ENCODE data around the gene BCL3.

The BCL3 gene

GRCh38 chr19:44752816-44753625 lies 4.5 kb downstream of the BCL3 start:
- H3K36me3 ChIP-seq (ENCODE audit: control insufficient read depth, insufficient read depth, low read length), result peaks cover 2% of the 10 kb centered on the region
- H3K4me1 ChIP-seq (ENCODE audit: control insufficient read depth, insufficient read depth, low read length, poor library complexity, severe bottlenecking), result peaks cover 23% of the 10 kb centered on the region
- 18 to 34% methylated on average over 6 to 9 of the region's 18 CpGs for WGBS, 2 experiments (ENCODE audit: insufficient coverage in 2 of 2)
- H3K27ac ChIP-seq (ENCODE audit: low read depth, low read length, severe bottlenecking), result peak overlapping the region; percentile 2
- H3K4me3 ChIP-seq (ENCODE audit: extremely low read depth, insufficient read depth, low read length, poor library complexity, severe bottlenecking), result peak overlapping the region; percentile 19
- no peaks in the 10 kb centered on the region for H3K9me3 ChIP-seq (ENCODE audit: control insufficient read depth, low read length)

DNA sequence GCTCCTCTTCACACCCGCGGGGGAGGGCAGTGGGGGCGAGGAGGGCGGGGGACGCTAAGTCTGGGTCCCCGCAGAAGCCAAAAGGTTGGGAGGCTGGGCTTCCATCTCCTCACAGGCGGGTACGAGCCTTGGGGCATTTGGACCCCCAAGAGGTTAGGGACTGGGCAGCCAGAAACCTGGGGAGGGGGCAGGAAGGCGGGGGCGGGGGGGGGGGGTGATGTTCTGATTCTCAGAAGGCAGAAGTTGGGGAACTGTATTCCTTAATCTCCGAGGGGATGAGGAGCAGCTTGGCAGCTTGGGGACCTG lies 5.1 kb downstream of the BCL3 start:
- no peaks in the 10 kb centered on the region for H3K9me3 ChIP-seq (ENCODE audit: control insufficient read depth, low read length)
- 0% methylated on average over 1 to 3 of the region's 11 CpGs for WGBS, 2 experiments (ENCODE audit: insufficient coverage in 2 of 2)
- peaks cover 26% of the 10 kb centered on the region for H3K4me1 ChIP-seq (ENCODE audit: control insufficient read depth, insufficient read depth, low read length, poor library complexity, severe bottlenecking)
- no peak overlapping the region for H3K27ac ChIP-seq (ENCODE audit: low read depth, low read length, severe bottlenecking)
- H3K36me3 ChIP-seq (ENCODE audit: control insufficient read depth, insufficient read depth, low read length), result peaks cover 2% of the 10 kb centered on the region
- peak overlapping the region; percentile 19 for H3K4me3 ChIP-seq (ENCODE audit: extremely low read depth, insufficient read depth, low read length, poor library complexity, severe bottlenecking)

DNA sequence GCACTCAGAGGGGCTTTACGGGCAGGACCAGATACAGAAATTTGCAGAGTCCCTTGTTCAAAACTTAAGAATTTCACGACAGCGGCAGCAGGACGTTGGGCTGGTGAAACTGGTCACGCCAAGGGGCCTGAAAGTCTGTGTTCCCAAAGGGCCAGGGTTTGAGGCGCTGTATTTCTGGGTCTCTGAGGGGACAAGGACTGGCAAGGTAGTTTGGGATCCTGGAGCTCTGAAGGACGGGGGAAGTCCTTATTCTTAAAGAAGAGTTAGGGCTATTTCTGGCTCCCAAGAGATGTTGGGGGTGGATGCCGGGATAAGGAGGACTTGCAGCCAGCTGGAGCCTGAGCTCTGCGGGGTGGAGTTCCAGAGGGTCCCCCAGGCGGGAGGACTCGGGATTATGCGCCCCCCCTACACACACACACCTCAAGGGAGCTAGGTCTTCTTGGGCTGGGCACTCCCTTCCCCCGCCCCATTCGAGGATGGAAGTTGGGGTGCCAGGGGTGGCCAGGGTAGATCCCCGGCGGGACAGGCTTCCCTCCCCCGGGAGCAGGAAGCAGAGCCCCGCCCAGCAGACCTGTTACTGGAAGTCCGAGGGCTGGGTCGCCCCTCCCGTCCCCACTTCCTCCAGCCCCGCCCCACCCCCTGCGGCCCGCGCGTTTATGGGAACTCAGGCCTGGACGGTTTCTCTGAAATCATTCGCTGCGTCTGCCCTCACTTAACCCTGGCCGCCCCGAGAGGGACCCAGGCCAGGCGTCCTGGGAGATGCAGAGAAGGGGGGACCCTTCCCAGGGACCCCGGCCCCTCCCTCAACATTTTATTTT lies 5.6 kb downstream of the BCL3 start:
- Histone ChIP-seq H3K4me3 (ENCODE audit: extremely low read depth, insufficient read depth, low read length, poor library complexity, severe bottlenecking) (peak overlapping the region; percentile 32), H3K36me3 (ENCODE audit: control insufficient read depth, insufficient read depth, low read length) (peaks cover 2% of the 10 kb centered on the region), H3K27ac (ENCODE audit: low read depth, low read length, severe bottlenecking) (peak overlapping the region; percentile 23), H3K9me3 (ENCODE audit: control insufficient read depth, low read length) (no peaks in the 10 kb centered on the region), H3K4me1 (ENCODE audit: control insufficient read depth, insufficient read depth, low read length, poor library complexity, severe bottlenecking) (peaks cover 29% of the 10 kb centered on the region)
- WGBS, 2 experiments (ENCODE audit: insufficient coverage in 2 of 2), result 1 to 7% methylated on average over 17 to 19 of the region's 33 CpGs

- H3K9me3 ChIP-seq (ENCODE audit: control insufficient read depth, low read length), result no peaks in the 10 kb centered on the region
- peaks cover 2% of the 10 kb centered on the region for H3K36me3 ChIP-seq (ENCODE audit: control insufficient read depth, insufficient read depth, low read length)
- H3K4me1 ChIP-seq (ENCODE audit: control insufficient read depth, insufficient read depth, low read length, poor library complexity, severe bottlenecking), result peaks cover 29% of the 10 kb centered on the region
- no peak overlapping the region for H3K27ac ChIP-seq (ENCODE audit: low read depth, low read length, severe bottlenecking)
- peak overlapping the region; percentile 32 for H3K4me3 ChIP-seq (ENCODE audit: extremely low read depth, insufficient read depth, low read length, poor library complexity, severe bottlenecking)
- WGBS, 2 experiments (ENCODE audit: insufficient coverage in 2 of 2), result 30% methylated on average over 9 to 10 of the region's 11 CpGs
Observed at GRCh38 chr19:44754750-44755080, 6.2 kb downstream of the BCL3 start.

DNA sequence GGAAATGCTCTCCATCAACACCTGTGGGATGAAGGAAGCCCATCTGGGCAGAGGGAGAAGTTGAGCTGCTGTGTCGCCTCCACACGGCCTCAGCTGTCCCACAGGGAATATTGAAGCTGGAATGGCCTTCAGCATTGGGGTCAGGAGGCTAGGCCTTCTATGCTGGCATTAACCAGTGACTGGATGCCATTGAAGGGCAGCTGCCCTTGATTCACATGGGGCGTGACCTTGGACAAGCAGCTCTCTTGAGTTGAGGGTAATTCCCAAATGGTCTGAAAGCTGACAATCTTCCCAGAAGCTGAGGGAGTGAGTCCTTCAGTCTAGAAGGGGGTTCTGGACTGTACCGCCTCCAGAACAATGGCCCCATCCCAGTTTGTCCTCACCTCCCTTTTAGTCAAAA lies 6.7 kb downstream of the BCL3 start:
- WGBS, 2 experiments (ENCODE audit: insufficient coverage in 2 of 2), result 84 to 88% methylated on average over 3 to 4 of the region's 4 CpGs
- H3K9me3 ChIP-seq (ENCODE audit: control insufficient read depth, low read length), result no peaks in the 10 kb centered on the region
- no peak overlapping the region for H3K4me3 ChIP-seq (ENCODE audit: extremely low read depth, insufficient read depth, low read length, poor library complexity, severe bottlenecking)
- peaks cover 29% of the 10 kb centered on the region for H3K4me1 ChIP-seq (ENCODE audit: control insufficient read depth, insufficient read depth, low read length, poor library complexity, severe bottlenecking)
- no peak overlapping the region for H3K27ac ChIP-seq (ENCODE audit: low read depth, low read length, severe bottlenecking)
- peaks cover 2% of the 10 kb centered on the region for H3K36me3 ChIP-seq (ENCODE audit: control insufficient read depth, insufficient read depth, low read length)

DNA sequence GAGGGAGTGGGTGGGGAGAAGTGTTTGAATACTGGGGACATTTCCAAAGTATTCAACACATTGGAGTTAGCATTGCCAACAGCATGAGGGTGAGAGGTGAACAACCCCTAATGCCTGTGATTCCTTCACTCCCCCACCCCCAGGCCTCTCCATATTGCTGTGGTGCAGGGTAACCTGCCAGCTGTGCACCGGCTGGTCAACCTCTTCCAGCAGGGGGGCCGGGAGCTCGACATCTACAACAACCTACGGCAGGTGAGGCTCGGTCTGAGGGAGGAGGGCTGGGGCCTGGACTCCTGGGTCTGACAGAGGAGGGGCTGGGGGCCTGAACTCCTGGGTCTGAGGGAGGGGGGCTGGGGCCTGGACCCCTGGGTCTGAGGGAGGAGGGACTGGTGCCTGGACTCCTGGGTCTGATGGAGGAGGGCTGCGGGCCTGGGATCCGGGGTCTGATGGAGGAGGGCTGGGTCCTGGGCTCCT lies 7.6 kb downstream of the BCL3 start:
- Histone ChIP-seq H3K36me3 (ENCODE audit: control insufficient read depth, insufficient read depth, low read length) (peaks cover 2% of the 10 kb centered on the region), H3K27ac (ENCODE audit: low read depth, low read length, severe bottlenecking) (no peak overlapping the region), H3K4me1 (ENCODE audit: control insufficient read depth, insufficient read depth, low read length, poor library complexity, severe bottlenecking) (peaks cover 29% of the 10 kb centered on the region), H3K9me3 (ENCODE audit: control insufficient read depth, low read length) (no peaks in the 10 kb centered on the region), H3K4me3 (ENCODE audit: extremely low read depth, insufficient read depth, low read length, poor library complexity, severe bottlenecking) (no peak overlapping the region)
- 77 to 100% methylated on average over 2 to 7 of the region's 7 CpGs for WGBS, 2 experiments (ENCODE audit: insufficient coverage in 2 of 2)

DNA sequence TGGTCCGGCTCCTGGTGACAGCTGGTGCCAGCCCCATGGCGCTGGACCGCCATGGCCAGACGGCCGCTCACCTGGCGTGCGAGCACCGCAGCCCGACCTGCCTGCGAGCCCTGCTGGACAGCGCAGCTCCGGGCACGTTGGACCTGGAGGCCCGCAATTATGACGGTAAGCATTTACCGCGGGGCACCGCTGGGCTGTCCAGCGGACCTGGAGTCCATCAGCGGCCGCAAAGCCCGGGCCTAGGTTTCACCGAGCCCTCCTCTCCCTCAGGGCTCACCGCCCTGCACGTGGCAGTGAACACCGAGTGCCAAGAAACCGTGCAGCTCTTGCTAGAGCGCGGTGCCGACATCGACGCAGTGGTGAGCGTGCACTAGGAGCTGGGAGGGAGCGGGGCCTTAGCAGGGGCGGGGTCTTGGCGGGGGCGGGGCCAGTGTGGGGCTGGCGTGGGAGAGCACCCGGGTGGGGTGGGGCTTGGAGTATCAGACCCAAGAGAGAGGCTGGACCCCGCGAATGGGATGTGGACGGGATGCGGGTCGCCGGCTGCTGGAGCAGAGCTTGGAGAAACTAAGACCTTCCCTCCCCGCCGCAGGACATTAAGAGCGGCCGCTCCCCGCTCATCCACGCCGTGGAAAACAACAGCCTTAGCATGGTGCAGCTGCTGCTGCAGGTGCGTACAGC lies 8.7 kb downstream of the BCL3 start:
- peaks cover 29% of the 10 kb centered on the region for H3K4me1 ChIP-seq (ENCODE audit: control insufficient read depth, insufficient read depth, low read length, poor library complexity, severe bottlenecking)
- H3K36me3 ChIP-seq (ENCODE audit: control insufficient read depth, insufficient read depth, low read length), result no peaks in the 10 kb centered on the region
- H3K4me3 ChIP-seq (ENCODE audit: extremely low read depth, insufficient read depth, low read length, poor library complexity, severe bottlenecking), result peak overlapping the region; percentile 42
- WGBS, 2 experiments (ENCODE audit: insufficient coverage in 2 of 2), result 16 to 17% methylated on average over 31 to 41 of the region's 53 CpGs
- H3K27ac ChIP-seq (ENCODE audit: low read depth, low read length, severe bottlenecking), result no peak overlapping the region
- H3K9me3 ChIP-seq (ENCODE audit: control insufficient read depth, low read length), result no peaks in the 10 kb centered on the region

DNA sequence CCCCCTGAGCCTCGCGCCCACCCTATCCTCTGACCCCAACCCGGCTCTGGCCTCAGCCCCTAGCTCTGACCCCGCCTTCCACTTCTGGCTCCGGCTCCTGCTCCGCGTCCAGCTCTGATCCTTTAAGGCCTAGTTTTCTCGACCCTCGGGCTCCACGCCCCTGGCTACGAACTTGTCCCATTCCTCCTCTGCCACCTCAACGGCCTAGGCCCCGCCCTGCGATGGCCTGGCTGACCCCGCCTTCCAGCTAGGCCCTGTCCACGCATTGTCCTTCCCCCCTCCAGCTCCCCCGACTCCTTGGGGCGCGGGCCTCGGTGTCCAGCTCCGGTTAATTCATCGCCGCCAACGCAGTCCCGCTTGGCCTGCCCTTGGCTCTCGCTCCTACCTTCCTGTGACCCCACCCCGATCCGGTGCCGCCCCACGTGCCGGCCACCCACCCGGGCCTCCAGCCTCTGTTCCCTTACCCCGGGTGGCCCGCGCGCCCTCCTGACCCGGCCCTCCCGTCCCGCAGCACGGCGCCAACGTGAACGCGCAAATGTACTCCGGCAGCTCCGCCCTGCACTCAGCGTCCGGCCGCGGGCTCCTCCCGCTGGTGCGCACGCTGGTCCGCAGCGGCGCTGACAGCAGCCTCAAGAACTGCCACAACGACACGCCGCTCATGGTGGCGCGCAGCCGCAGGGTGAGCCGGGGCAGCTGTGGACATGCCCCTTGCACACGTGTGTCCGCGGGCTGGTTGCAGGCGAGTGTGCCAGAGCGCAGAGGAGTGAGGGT lies 9.4 kb downstream of the BCL3 start:
- Histone ChIP-seq H3K4me1 (ENCODE audit: control insufficient read depth, insufficient read depth, low read length, poor library complexity, severe bottlenecking) (peaks cover 24% of the 10 kb centered on the region), H3K36me3 (ENCODE audit: control insufficient read depth, insufficient read depth, low read length) (no peaks in the 10 kb centered on the region), H3K27ac (ENCODE audit: low read depth, low read length, severe bottlenecking) (no peak overlapping the region), H3K4me3 (ENCODE audit: extremely low read depth, insufficient read depth, low read length, poor library complexity, severe bottlenecking) (peak overlapping the region; percentile 42), H3K9me3 (ENCODE audit: control insufficient read depth, low read length) (no peaks in the 10 kb centered on the region)
- 3 to 4% methylated on average over 56 to 68 of the region's 68 CpGs for WGBS, 2 experiments (ENCODE audit: insufficient coverage in 2 of 2)

GRCh38 chr19:44758596-44758995 lies 10.1 kb downstream of the BCL3 start:
- no peak overlapping the region for H3K27ac ChIP-seq (ENCODE audit: low read depth, low read length, severe bottlenecking)
- H3K9me3 ChIP-seq (ENCODE audit: control insufficient read depth, low read length), result no peaks in the 10 kb centered on the region
- peaks cover 19% of the 10 kb centered on the region for H3K4me1 ChIP-seq (ENCODE audit: control insufficient read depth, insufficient read depth, low read length, poor library complexity, severe bottlenecking)
- peak overlapping the region; percentile 42 for H3K4me3 ChIP-seq (ENCODE audit: extremely low read depth, insufficient read depth, low read length, poor library complexity, severe bottlenecking)
- 20 to 26% methylated on average over 7 to 8 of the region's 9 CpGs for WGBS, 2 experiments (ENCODE audit: insufficient coverage in 2 of 2)
- H3K36me3 ChIP-seq (ENCODE audit: control insufficient read depth, insufficient read depth, low read length), result no peaks in the 10 kb centered on the region

DNA sequence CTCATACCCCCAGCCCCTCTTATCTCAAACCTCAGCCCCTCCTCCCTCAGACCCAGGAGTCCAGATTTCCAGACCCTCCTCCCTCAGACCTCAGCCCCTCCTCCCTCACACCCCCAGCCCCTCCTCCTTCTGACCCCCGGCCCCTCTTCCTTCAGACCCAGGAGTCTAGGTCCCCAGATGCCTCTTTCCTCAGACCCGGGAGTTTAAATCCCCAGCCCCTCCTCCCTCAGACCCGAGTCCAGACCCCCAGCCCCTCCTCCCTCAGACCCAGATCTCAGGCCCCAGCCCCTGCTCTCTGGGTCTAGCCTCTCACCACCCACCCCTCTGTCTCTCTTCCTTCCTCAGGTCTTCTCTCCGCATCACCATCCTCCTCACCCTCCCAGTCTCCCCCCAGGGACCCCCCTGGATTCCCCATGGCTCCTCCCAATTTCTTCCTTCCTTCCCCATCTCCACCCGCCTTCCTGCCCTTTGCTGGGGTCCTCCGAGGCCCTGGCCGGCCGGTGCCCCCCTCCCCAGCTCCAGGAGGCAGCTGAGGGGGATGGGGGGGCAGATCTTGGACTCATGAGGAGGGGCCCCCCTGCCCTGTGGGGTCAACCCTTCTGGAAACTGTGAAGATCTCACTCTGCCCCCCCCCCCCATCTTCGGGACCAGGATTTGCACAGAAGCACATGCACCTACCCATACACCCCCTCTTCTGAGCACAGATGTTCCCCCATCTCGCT lies 10.7 kb downstream of the BCL3 start:
- no peak overlapping the region for H3K27ac ChIP-seq (ENCODE audit: low read depth, low read length, severe bottlenecking)
- peaks cover 18% of the 10 kb centered on the region for H3K4me1 ChIP-seq (ENCODE audit: control insufficient read depth, insufficient read depth, low read length, poor library complexity, severe bottlenecking)
- WGBS, 2 experiments (ENCODE audit: insufficient coverage in 2 of 2), result 79 to 80% methylated on average over 2 to 5 of the region's 10 CpGs
- H3K9me3 ChIP-seq (ENCODE audit: control insufficient read depth, low read length), result no peaks in the 10 kb centered on the region
- no peak overlapping the region for H3K4me3 ChIP-seq (ENCODE audit: extremely low read depth, insufficient read depth, low read length, poor library complexity, severe bottlenecking)
- H3K36me3 ChIP-seq (ENCODE audit: control insufficient read depth, insufficient read depth, low read length), result no peaks in the 10 kb centered on the region
